GM23338 (cell line): ENCODE data around the gene RMND1. TPM values are rescaled to one million over a fixed set of nuclear protein-coding genes. Genes with fewer than 3 reads are reported as not detected.
A peak's percentile ranks its signal among the peaks of the same experiment; 100 is the strongest.
"Not testable (repeated sequence)": the region's sequence is repeated elsewhere in the genome, so short reads cannot be mapped to it uniquely, and the experiment has no call there.

Experiments
- ATAC-seq: fragments of 200-7000 bp; cut with Tn5 transposase; 3 replicates; pipeline ENCODE4 v1.9.1; 2020
- DNase-seq: peaks from one replicate; pipeline ENCODE4 v3.0.0-alpha.2; 2015; ENCODE audit warnings: low spot score
- H2AFZ ChIP-seq: fragments of 200-600 bp; sonication (generic); 2 replicates; pipeline ENCODE4 v1.8.0; 2016; ENCODE audit warnings: antibody characterized with exemption, mild to moderate bottlenecking, moderate library complexity
- H3F3A ChIP-seq: fragments of 200-600 bp; sonication (generic); replicated peaks from 2 replicates; pipeline ENCODE4 v1.8.0; 2017; ENCODE audit warnings: antibody characterized with exemption, mixed run types, low read depth
- H3K27ac ChIP-seq: fragments of 200-600 bp; sonication (generic); 2 replicates; pipeline ENCODE4 v1.6.1; 2016; ENCODE audit warnings: low read depth
- H3K27me3 ChIP-seq: fragments of 200-600 bp; sonication (generic); 2 replicates; pipeline ENCODE4 v1.8.0; 2016; ENCODE audit warnings: mild to moderate bottlenecking, mixed run types, moderate library complexity; ENCODE audit not compliant: insufficient read depth
- H3K36me3 ChIP-seq: fragments of 200-600 bp; sonication (generic); 2 replicates; pipeline ENCODE4 v1.8.0; 2016; ENCODE audit warnings: mild to moderate bottlenecking; ENCODE audit not compliant: insufficient read depth
- H3K4me1 ChIP-seq: fragments of 200-600 bp; sonication (generic); 2 replicates; pipeline ENCODE4 v1.8.0; 2016; ENCODE audit warnings: mild to moderate bottlenecking, moderate library complexity; ENCODE audit not compliant: insufficient read depth
- H3K4me2 ChIP-seq: fragments of 200-600 bp; sonication (generic); 2 replicates; pipeline ENCODE4 v1.7.1; 2017; ENCODE audit warnings: mixed run types
- H3K4me3 ChIP-seq: fragments of 200-600 bp; sonication (generic); 2 replicates; pipeline ENCODE4 v1.6.1; 2016; ENCODE audit warnings: mixed run types
- H3K79me2 ChIP-seq: fragments of 200-600 bp; sonication (generic); replicated peaks from 2 replicates; pipeline ENCODE4 v1.8.0; 2017; ENCODE audit warnings: mild to moderate bottlenecking; ENCODE audit not compliant: insufficient read depth
- H3K9me2 ChIP-seq: fragments of 200-600 bp; sonication (generic); 2 replicates; pipeline ENCODE4 v1.8.0; 2017; ENCODE audit not compliant: insufficient read depth
- H4K20me1 ChIP-seq: fragments of 200-600 bp; sonication (generic); replicated peaks from 2 replicates; pipeline ENCODE4 v1.8.0; 2017; ENCODE audit warnings: mild to moderate bottlenecking; ENCODE audit not compliant: insufficient read depth
- H3K27ac Mint-ChIP-seq: 2 replicates; pipeline ENCODE4 v1.8.0; 2020; ENCODE audit warnings: inconsistent platforms, mild to moderate bottlenecking, moderate library complexity, mixed read lengths
- H3K27me3 Mint-ChIP-seq: 3 replicates; pipeline ENCODE4 v1.8.0; 2022; ENCODE audit warnings: low read depth, mild to moderate bottlenecking, moderate library complexity, mixed read lengths, inconsistent platforms; ENCODE audit not compliant: insufficient read depth, poor library complexity
- H3K36me3 Mint-ChIP-seq: 3 replicates; pipeline ENCODE4 v1.8.0; 2021; ENCODE audit warnings: low read depth, mild to moderate bottlenecking, inconsistent platforms, moderate library complexity, mixed read lengths
- H3K4me1 Mint-ChIP-seq: 3 replicates; pipeline ENCODE4 v1.8.0; 2020; ENCODE audit warnings: mild to moderate bottlenecking, inconsistent platforms, mixed read lengths
- H3K4me3 Mint-ChIP-seq: 3 replicates; pipeline ENCODE4 v1.8.0; 2021; ENCODE audit warnings: moderate library complexity, mild to moderate bottlenecking, inconsistent platforms, mixed read lengths
- H3K9me3 Mint-ChIP-seq: 3 replicates; pipeline ENCODE4 v1.8.0; 2020; ENCODE audit warnings: moderate library complexity, mild to moderate bottlenecking, inconsistent platforms, mixed read lengths
- polyA plus RNA-seq: library from polyadenylated mRNA; unstranded; fragments of >200 nt; fragmentation: Nextera tagmentation; extraction: Ambion mirVana; gene quantifications from 2 replicates; pipeline ENCODE4 v1.2.1, GENCODE V29; 2016
- small RNA-seq: library from RNA; depleted of rRNA; stranded (forward); fragments of <200 nt; gene quantifications from one replicate; pipeline ENCODE3, GENCODE V24; 2014; ENCODE audit warnings: low replicate concordance
- total RNA-seq: library from RNA; depleted of rRNA; stranded (reverse); fragments of >200 nt; shearing (Covaris generic); gene quantifications from 2 replicates; pipeline ENCODE4 v1.2.3, GENCODE V29; 2014; rRNA removed

The RMND1 gene
- total and polyA plus RNA-seq, 2 experiments from 2014 or later: 27.5 to 34.4 TPM

- not testable (repeated sequence) for H3K9me3 Mint-ChIP-seq, H3K27me3 ChIP-seq, H3K27me3 Mint-ChIP-seq, H4K20me1 ChIP-seq, H3K36me3 ChIP-seq, H3K4me1 Mint-ChIP-seq, H3K4me3 Mint-ChIP-seq, ATAC-seq, DNase-seq, H3K79me2 ChIP-seq, H2AFZ ChIP-seq, H3K27ac ChIP-seq, H3K4me1 ChIP-seq, H3K4me2 ChIP-seq, H3K4me3 ChIP-seq, H3K9me2 ChIP-seq, H3F3A ChIP-seq
- H3K36me3 Mint-ChIP-seq: peaks cover 12% of the 10 kb centered on the region; the same call in 2 of the 3 replicates
- 0 out of 2 replicates have a peak overlapping the region, but pooled peaks have one; percentile 39 for H3K27ac Mint-ChIP-seq
Measured at GRCh38 chr6:151356983-151357382, 94.9 kb downstream of the RMND1 start.

Small RNA genes within 50 kb of the gene (small RNA-seq; reads per million reads assigned to genes)
- gene RF00019: not detected

Other genes with a start within 250 kb of the RMND1 start
- gene AKAP12, start 212.2 kb downstream of the RMND1 start, total RNA-seq: 80.2 and 90.1 TPM in 2 replicates
- 120 and 137 TPM in 2 replicates for gene AKAP12, start 212.2 kb downstream of the RMND1 start, polyA plus RNA-seq
- 20.6 and 21.9 TPM in 2 replicates for gene ZBTB2, start 60.6 kb downstream of the RMND1 start, total RNA-seq
- 10.7 and 11.4 TPM in 2 replicates for gene ZBTB2, start 60.6 kb downstream of the RMND1 start, polyA plus RNA-seq
- 2.1 TPM in 1 of 2 replicates, not detected in the other for gene CCDC170, start 41.9 kb upstream of the RMND1 start, total RNA-seq
- 0.03 and 0.18 TPM in 2 replicates for gene CCDC170, start 41.9 kb upstream of the RMND1 start, polyA plus RNA-seq